HL-60 (cell line): Measurements from ENCODE around the gene LCA5.

ENCODE experiments used
- CTCF ChIP-seq: IDR thresholded peaks from one replicate; pipeline ENCODE4 v1.5.1; 2011; ENCODE audit warnings: low read length, control low read depth, inconsistent platforms; ENCODE audit not compliant: insufficient read depth
- TF ChIP-seq, protein P1 (sequence below): IDR thresholded peaks from 2 replicates; pipeline ENCODE4 v1.6.1; 2012; ENCODE audit warnings: low read depth; ENCODE audit not compliant: insufficient replicate concordance

- TF ChIP-seq, protein P1, sequence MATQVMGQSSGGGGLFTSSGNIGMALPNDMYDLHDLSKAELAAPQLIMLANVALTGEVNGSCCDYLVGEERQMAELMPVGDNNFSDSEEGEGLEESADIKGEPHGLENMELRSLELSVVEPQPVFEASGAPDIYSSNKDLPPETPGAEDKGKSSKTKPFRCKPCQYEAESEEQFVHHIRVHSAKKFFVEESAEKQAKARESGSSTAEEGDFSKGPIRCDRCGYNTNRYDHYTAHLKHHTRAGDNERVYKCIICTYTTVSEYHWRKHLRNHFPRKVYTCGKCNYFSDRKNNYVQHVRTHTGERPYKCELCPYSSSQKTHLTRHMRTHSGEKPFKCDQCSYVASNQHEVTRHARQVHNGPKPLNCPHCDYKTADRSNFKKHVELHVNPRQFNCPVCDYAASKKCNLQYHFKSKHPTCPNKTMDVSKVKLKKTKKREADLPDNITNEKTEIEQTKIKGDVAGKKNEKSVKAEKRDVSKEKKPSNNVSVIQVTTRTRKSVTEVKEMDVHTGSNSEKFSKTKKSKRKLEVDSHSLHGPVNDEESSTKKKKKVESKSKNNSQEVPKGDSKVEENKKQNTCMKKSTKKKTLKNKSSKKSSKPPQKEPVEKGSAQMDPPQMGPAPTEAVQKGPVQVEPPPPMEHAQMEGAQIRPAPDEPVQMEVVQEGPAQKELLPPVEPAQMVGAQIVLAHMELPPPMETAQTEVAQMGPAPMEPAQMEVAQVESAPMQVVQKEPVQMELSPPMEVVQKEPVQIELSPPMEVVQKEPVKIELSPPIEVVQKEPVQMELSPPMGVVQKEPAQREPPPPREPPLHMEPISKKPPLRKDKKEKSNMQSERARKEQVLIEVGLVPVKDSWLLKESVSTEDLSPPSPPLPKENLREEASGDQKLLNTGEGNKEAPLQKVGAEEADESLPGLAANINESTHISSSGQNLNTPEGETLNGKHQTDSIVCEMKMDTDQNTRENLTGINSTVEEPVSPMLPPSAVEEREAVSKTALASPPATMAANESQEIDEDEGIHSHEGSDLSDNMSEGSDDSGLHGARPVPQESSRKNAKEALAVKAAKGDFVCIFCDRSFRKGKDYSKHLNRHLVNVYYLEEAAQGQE, result no peak
- no peak for TF ChIP-seq CTCF
Measured at GRCh38 chr6:79571030-79571367, 33.8 kb upstream of the LCA5 start.
